HG03159 (cell line): ENCODE results near the gene DGKG.

Source experiments
- ATAC-seq: cut with Tn5 transposase; IDR thresholded peaks from one replicate; pipeline ENCODE4 v1.9.1; 2021; ENCODE audit warnings: mild to moderate bottlenecking, moderate library complexity; ENCODE audit not compliant: unreplicated experiment

The DGKG gene

DNA sequence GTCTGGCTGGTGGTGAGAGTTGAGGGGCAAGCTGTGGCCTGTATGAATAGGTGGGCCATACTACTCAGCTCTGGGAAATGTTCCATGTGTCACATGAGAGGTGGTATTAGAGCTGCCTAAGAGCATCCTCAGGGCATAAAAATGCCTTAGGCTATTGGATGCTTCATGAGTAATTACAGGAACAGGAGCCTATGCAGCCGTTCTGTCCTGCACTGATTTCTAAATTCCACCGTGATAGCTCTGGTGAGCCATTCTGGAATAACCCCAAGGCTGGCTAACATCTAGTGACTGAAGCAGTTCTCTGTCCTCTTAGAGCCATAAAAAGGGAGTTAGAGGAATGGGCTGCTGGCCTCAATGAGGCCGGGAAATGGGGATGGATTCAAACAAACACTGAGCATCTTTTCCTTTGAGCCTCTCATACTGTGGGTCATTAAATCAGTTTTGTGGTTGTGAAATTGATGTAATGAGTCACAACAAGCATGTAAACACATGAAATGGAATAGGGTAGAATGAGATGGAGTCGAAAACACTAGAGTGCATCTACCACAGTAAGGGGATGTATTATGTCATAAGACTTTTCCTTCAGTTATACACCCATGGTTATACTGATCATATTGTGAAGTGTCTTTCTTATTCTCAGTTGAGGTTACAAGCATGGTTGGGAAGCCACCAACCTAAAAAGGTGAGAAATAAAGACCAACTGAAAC lies 41.0 kb downstream of the DGKG start:
- ATAC-seq = no peak

DNA sequence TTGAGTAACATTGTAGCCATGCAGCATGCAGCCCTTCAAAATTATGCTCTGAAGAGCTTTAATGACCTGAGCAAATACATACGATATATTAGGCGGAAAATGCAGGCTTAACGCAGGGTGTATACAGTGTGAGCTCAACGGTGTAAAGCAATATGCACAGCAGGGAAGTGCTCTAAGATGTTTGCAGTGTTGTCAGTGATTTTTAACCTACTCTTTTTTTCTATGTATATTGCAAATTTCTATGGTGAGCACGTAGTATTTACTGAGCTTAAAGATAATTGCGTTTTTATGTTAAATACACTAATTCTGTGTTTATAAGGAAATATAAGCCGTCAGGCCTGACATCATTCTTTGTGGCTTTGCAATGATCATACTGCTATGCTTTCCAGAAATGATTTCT lies 42.1 kb downstream of the DGKG start:
- ATAC-seq = no peak

DNA sequence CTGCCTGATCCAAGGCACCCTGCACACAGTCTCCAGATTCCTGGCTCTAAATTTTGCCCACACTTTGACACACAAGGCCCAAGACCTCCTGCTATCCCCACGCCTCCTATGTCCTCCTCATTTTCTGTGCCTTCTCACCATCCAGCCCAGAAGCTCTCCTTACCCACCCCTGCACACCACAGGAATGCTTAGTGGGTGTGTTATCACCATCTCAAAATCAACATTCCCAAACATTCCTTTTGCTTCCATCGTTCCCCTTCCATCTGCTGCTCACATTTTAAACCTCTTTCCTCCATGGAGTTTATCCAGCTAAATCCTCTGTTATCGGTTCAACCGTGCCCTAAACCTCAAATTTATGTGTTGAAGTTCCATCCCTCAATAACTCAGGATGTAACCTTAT lies 43.9 kb downstream of the DGKG start:
- ATAC-seq = no peak

DNA sequence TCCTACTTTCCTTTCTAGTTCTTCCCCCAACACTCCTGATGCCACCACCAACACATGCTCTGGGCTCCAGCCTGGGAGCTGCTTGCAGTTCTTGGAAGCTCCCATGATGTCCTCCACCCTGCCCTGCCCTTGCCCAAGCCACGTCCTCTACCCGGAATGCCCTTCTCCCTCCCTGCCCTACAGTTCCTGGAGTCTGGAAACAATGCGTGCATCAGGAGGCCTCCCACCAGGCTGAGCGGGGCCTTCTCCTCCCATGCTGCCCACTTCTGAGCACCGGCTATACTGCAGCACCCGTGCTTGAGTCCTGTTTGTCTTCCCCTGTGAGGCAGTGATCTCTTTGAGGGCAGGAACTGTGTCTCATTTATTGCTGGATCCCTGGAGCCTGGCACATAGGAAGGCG lies 44.6 kb downstream of the DGKG start:
- ATAC-seq = no peak

DNA sequence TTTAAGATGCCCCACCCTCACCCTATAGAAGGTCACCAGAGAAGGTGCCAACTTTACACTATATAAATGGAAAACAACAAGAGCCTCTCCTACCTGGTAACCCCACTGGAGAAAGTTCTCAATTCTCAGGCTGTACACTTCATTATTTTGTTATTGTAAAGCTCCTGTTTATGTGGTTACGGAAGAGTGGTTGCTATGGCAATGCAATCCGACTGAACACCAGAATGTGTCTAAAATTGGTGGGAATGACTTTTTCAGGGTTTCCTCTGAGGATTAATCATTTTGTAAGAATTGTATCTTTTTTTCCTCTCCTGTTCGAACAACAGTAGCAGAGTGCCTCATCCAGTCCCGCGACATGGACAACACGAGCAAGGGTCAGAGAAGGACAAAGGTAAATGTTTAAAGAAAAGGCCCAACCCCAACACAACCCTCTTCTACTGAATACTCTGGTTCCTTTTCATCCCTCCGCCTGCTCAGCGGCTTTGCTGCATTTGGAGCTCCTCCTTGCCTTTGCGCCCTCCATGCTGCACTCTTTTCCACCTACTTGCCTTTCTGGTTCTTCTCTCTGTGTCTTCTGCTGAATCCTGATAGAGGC lies 45.3 kb downstream of the DGKG start:
- ATAC-seq = no peak

DNA sequence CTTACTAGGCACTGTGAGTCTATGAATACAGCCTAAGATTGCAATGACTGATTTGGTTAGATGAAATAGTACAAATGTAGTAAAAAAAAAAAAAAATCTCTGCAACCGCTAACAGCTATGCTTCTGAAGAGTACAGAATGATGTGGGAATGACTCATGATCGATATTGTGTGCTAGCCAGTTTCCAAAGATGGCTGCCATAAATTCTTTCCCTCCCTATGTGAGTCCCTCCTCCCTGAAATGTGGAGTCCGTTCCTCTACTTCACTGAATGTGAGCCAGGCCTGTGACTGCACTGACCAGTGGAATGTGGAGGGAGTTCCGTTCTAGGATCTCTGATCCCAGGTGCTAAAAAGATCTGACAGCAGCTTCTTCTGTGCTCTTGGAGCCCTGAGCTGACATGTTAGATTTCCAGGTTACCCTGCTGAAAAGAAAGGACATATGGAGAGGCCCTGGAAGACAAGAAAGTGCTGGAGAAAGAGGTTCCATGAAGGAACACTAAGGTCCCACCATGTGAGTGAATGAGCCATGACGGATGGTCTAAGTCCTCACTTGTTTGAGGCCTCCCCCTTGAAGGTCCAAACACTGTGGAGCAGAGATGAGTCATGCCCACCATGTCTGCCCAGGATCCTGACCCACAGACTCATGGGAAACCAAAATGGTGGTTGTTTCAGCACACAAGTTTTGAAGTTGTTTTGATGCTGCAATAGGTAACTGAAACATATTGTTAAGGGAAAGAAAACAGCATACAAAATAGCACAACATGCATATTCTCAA lies 46.3 kb downstream of the DGKG start:
- no peak for ATAC-seq

DNA sequence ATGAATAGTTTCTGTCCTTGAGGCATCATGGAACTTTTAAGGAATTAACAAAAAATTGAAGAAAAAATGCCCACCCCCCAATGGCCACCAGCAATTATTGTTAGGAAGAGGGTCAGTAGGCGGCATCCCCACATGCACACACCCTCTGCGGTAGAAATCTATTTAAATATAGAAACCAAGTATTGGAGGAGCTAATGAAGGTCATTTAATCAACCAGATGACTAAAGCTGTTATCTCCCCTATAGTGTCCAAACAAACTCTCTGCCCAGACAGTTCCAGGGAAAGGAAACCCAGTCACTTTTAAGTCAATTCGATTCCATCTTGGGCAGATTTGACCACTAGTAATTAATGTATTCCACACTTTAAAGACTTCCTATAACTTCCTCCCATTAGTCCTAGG lies 47.1 kb downstream of the DGKG start:
- no peak for ATAC-seq

DNA sequence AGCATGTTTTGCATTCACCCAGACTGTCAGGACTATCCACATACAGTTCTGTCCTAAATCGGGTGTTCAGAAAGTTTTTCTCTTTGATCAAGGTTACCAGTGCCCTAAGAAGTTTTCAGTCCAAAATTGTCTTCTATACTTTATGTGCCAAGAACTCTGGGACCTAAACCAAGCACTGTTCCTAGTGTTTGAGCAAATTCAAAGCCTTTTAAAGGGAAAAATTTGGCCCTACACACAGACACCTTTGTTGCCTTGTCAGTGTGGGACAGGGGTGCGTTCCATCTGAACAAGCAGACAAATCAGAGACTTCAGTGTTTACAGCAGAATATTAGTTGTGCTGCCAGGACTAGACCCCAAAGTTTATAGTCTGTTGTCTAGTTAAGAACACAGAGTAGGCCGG lies 50.6 kb downstream of the DGKG start:
- ATAC-seq = no peak

DNA sequence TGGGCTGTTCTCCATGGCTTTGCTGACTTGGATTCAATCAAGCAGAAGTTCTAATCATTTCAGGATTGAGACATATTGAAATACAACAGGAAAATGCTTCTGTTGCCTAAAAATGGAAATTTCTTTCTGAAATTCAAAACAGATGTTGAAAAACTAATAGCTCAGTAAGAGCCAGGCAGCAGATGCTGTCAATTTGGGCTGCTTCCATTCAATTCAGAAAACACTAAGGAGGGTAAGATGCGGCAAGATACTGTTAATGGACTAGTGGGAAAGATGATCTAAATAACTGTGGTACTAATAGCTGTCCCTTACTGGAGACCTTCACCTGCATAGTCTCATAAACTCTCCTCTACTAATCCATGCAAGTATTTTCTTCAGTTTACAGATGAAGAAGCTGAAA lies 53.5 kb downstream of the DGKG start:
- ATAC-seq = no peak

DNA sequence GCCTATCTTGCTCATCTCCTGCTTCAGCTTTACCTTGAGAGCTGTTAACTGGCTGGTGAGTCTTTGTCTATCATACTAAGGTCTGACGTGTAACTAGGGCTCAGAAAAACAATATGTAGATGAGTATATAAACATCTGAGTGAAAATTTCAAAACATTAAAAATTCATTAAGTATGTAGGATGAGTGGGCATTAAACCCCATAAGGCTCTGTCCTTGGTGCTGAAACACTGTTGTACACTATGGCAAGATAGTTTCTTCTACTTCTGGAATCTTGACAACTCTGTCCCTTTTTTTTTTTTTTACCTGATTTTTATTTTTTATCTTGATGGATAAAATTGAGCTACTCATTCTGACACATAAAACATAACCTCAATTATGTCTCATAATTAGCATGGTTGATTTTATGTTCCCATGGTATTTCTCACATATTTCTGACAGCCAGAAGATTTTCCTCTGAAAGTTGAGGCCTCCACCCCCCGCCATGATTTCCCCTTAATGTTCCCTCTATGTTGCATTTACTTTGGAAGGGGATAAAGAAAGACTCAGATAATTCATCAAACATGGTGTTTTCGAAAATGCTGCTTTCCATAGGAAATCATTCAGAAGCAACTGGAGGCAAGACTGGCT lies 54.3 kb downstream of the DGKG start:
- no peak for ATAC-seq

DNA sequence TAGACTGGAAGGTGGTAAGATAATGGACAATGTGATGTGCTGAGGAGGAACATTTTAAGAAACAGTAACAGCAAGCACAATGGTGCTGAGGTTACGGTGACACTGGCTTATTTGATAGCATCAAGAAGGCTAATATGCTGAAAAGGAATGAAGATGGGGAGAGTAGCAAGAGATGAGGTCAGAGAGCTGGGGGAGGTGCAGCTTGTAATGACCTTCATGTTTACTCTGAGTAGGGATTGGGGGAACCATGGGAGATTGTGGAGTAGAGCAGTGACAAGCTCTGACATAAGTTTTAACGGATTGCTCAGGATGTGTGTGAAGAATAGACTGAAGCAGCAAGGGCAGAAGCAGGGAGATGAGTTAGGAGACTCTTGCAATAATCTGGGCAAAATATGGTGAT lies 56.7 kb downstream of the DGKG start:
- no peak for ATAC-seq

DNA sequence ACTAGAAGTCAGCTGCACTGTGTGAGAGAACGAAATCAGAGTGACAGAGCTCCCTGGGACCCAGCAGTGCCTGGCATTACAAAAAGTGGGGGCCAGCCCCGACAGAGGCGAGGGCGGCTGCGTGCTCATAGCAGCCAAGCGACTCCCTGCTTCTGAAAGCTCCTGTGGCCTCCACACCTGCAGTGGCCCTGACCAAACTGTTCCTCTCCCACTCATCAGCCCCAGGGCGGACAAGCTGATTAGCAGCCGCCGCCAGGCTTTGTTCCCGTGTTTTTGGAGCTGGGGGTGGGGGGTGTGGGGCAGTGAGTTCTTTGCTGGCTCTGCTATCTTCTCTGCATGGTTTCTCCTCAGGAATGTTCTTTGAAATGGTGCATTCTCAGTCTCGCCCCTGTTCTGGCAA lies 58.1 kb downstream of the DGKG start:
- no peak for ATAC-seq

DNA sequence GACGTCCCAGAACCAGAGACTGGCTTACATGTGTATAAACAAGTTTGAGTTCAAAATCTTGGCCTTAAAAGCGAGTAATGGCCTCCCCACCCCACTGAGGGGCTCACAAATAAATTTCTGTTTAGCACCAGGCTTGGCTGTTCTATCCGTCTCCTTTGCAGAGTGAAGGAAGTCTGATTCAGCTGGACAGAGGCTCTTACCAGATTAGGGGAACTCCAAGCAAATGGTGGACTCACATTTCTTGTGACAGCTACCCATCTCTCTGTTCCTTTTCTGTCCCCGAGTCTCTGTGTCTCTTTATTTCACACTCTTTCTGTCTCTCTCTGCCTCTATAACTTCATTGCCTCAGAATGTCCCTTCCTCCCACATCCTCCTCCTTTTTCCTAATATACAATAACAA lies 62.7 kb downstream of the DGKG start:
- no peak for ATAC-seq

DNA sequence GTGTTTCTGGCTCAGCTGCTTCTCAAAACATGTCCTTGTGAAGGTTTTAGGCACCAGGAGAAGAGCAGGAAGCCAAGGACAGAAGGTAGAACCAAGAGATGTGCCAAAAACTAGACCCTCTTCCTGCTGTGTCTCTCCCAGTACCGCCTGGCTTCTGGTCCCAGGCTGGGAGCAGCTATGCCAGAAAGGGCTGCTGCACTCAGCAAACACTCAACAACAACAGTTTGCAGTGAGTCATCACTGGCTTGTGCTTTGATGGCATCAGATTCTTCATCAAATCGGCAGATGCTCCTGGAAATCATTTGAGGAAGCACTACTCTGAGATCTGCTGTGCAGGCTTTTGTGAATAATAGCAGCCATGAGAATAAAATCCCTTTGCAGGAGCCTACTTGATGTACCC lies 63.2 kb downstream of the DGKG start:
- ATAC-seq = no peak

DNA sequence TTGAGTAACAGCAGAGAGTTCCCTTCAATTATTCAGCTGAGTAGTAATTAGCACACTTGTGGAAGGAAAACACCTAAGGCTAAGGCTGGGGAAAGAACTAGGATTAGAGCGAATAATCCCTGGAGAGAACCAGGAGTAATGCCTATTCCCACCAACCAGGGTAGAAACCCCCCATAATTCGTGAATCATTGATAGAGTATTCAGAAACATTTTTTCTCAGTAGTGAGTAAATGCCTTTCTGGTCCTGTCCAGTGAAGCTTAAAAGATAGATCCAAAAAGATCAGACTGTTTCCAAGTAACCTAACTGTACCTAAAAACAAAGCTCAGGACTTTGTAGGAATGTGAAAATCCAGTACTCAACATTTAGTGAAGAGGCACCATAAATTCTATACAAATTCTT lies 71.2 kb downstream of the DGKG start:
- ATAC-seq = no peak

DNA sequence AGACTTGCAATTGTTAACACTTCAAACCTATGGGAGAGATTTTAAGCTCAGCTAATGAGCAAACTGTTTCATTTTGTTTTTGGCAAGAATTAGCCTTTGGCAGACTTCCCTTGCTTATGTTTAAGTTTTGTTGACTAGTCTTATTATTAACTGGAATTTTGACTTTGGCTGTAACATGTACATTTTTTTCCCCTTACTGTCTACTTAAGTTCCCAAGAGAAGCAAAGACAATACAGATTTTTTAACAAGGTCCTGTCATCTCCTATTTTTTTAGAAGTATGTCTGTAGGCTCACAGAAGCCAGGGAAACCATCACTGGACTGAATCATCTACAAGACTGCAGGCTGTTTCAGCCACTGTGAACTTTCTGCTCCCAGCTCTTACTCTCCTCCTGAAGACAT lies 74.3 kb downstream of the DGKG start:
- ATAC-seq = no peak

DNA sequence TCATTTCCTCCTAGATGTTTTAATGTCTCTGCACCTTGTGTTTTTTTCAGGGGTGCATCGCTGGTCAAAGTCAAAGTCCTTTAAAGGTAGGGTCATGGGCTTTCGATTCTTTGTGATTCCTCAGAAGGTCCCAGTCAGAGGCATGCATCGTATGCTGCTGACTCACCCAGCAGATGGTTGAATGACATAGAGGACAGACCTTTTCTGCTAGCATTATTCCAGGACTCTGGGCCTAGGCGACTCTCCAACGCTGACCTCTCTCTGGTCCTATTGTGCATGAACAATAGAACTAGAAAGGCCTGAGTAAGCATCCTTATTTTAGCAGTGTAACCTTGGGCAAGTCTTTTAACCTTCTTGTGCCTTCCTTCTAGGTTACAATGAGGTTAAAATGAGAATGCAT lies 75.9 kb downstream of the DGKG start:
- ATAC-seq = no peak

DNA sequence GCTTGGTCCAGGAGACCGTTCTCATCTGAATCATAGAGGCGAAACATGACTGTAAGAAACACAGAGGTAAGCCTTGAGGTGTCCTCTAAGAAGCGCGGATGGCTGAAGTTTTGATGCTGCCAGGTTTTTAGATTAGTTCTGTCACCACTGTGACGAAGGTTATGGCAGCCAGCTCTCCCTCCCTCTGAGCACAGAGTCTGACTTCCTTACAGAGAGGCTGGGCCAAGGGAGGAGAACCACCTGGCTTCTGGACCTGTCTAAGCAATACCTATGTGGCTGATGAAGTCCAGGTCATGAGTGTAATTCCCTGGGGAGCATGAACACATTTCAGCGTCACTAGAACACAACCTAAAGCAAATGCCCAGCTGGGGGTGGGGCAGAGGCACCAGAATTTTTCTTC lies 77.4 kb downstream of the DGKG start:
- ATAC-seq = no peak

DNA sequence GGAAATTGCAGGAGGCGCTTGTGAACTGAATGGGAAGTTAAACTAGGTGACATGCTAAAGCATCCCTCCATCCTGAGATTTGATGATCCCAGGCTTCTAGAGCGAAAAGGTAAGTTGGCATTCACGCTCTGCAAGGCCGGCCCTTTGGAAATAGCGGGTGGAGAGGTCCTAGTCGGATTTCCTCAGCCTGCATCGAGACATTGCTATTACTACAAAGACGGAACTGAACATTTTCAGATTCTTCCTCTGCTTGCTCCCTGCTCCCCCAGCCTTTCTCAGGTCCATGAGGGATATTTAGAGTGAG lies 77.7 kb downstream of the DGKG start:
- no peak for ATAC-seq

DNA sequence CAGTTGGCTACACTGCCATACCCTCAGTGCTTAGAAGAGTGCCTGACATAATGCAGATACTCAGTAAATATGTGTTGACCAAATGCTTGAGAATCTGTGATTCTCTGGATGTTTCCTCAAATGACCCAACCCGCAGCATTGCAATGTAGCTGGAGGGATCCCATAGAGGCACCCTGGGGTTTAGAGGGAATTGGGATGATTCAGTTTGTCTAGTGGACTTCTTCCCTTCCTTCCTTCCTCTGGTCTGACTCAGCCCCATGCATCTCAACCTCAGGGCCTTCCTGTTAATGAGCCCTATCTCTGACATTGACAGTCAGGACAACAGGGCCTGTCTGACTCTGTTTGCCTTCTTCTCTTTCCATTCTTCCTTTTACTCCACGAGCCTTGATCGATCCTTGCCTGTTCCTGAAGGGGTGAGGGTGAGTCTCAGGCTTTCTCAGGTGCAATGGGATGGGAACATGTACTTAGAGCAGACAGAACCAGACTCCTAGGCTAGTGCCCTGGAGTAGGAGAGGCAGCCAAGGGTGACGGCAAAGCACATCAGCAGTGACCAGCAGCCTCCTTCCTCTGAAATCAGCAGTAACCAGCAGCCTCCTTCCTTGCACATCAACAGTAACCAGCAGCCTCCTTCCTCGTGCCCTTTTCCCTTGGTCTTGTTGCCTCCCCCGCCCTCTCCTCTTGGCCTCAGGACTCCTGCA lies 78.2 kb downstream of the DGKG start:
- ATAC-seq = no peak

DNA sequence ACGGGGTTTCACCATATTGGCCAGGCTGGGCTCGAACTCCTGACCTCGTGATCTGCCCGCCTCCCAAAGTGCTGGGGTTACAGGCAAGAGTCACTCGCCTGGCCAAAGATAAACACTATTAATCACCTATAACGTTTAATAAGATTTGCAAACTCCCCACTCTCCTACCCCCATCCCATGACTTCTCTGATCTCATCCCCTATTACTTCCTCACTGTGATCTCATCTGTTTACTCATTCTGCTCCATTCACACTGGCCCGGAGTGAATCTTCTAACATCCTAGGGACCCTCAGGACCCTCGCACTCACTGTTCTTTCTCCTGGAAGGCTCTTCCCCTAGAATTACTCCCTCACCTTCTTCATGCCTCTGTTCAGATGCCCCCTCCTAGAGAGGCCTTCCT lies 78.9 kb downstream of the DGKG start:
- no peak for ATAC-seq

DNA sequence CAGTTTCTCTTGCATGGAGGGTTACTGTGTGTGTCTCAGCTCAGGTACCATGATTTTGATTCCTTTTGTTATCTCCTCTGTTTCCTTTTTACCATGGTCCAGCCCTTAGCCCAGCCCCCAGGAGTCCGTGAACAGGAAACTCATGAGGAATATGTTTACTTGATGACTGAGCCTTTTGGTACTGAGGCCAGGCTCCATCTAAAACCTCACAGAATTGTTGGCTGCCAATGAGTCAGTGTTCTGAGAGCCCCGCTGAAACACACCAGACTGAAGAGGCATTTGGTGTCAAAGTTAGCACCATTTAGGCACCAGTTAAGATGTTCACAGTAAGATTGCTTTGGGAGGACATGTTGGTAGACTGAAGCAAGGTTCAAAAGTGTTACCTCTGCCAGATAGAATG lies 80.9 kb downstream of the DGKG start:
- no peak for ATAC-seq
